ENCODE data around the gene SIL1.
A peak's percentile ranks its signal among the peaks of the same experiment; 100 is the strongest.

The SIL1 gene

GRCh38 chr5:139150367-139150999 lies 47.7 kb downstream of the SIL1 start:
- H3K4me1 ChIP-seq (ENCODE audit: control insufficient read depth in 1 of 2, insufficient read depth in 1 of 2, low read depth in 1 of 2, low read length in 1 of 2), result peaks cover 22 to 27% of the 10 kb centered on the region in 2 experiments
- no peak for TF ChIP-seq CTCF (IDR thresholded peaks at IDR 0.05)
- H3K9me3 ChIP-seq, result no peaks in the 10 kb centered on the region
- no peaks in the 10 kb centered on the region for H3K36me3 ChIP-seq
- H3K4me3 ChIP-seq (ENCODE audit: low read depth in 1 of 2, low read length in 1 of 2), result peak overlapping the region; percentile 14 to 37
- H3K27me3 ChIP-seq, result no peaks in the 10 kb centered on the region
- H3K27ac ChIP-seq, result peak overlapping the region; percentile 82

- Histone ChIP-seq H3K4me3 (ENCODE audit: low read depth in 1 of 2, low read length in 1 of 2) (peak overlapping the region; percentile 14 to 37), H3K27ac (peak overlapping the region; percentile 82), H3K4me1 (ENCODE audit: control insufficient read depth in 1 of 2, insufficient read depth in 1 of 2, low read depth in 1 of 2, low read length in 1 of 2) (peaks cover 22 to 27% of the 10 kb centered on the region in 2 experiments), H3K9me3 (no peaks in the 10 kb centered on the region), H3K36me3 (no peaks in the 10 kb centered on the region), H3K27me3 (no peaks in the 10 kb centered on the region)
- no peak for TF ChIP-seq CTCF (IDR thresholded peaks at IDR 0.05)
These were observed 48.5 kb downstream of the SIL1 start for GRCh38 chr5:139149477-139150199.

GRCh38 chr5:139148986-139149385 lies 49.2 kb downstream of the SIL1 start:
- Histone ChIP-seq H3K4me3 (ENCODE audit: low read depth in 1 of 2, low read length in 1 of 2) (no peak overlapping the region), H3K27me3 (no peaks in the 10 kb centered on the region), H3K4me1 (ENCODE audit: control insufficient read depth in 1 of 2, insufficient read depth in 1 of 2, low read depth in 1 of 2, low read length in 1 of 2) (peaks cover 22 to 27% of the 10 kb centered on the region in 2 experiments), H3K9me3 (no peaks in the 10 kb centered on the region), H3K27ac (peak overlapping the region; percentile 82), H3K36me3 (no peaks in the 10 kb centered on the region)
- no peak for TF ChIP-seq CTCF (IDR thresholded peaks at IDR 0.05)

GRCh38 chr5:139148306-139148705 lies 49.9 kb downstream of the SIL1 start:
- Histone ChIP-seq H3K36me3 (no peaks in the 10 kb centered on the region), H3K9me3 (no peaks in the 10 kb centered on the region), H3K27me3 (no peaks in the 10 kb centered on the region), H3K4me1 (ENCODE audit: control insufficient read depth in 1 of 2, insufficient read depth in 1 of 2, low read depth in 1 of 2, low read length in 1 of 2) (peaks cover 22 to 27% of the 10 kb centered on the region in 2 experiments), H3K27ac (no peak overlapping the region), H3K4me3 (ENCODE audit: low read depth in 1 of 2, low read length in 1 of 2) (no peak overlapping the region)
- TF ChIP-seq CTCF (IDR thresholded peaks at IDR 0.05), result no peak

- H3K4me1 ChIP-seq (ENCODE audit: control insufficient read depth in 1 of 2, insufficient read depth in 1 of 2, low read depth in 1 of 2, low read length in 1 of 2), result peaks cover 22 to 27% of the 10 kb centered on the region in 2 experiments
- H3K4me3 ChIP-seq (ENCODE audit: low read depth in 1 of 2, low read length in 1 of 2), result no peak overlapping the region
- TF ChIP-seq CTCF (IDR thresholded peaks at IDR 0.05), result no peak
- H3K27me3 ChIP-seq, result no peaks in the 10 kb centered on the region
- no peaks in the 10 kb centered on the region for H3K9me3 ChIP-seq
- H3K36me3 ChIP-seq, result no peaks in the 10 kb centered on the region
- no peak overlapping the region for H3K27ac ChIP-seq
These were observed 50.6 kb downstream of the SIL1 start for GRCh38 chr5:139147483-139148087.

Data from neutrophil (primary cell).